Stimulated activated CD8-positive, alpha-beta memory T cell treated with anti-CD3 and anti-CD28 coated beads, Interleukin-2, amount 100 ng/mL, for 48 hours (primary cell): Measurements from ENCODE around the gene CDK2.
"Not testable (repeated sequence)": the region's sequence is repeated elsewhere in the genome, so short reads cannot be mapped to it uniquely, and the experiment has no call there.

Source experiments
- DNase-seq, 2 donors: peaks; one replicate each; pipeline ENCODE4 v3.0.0-alpha.2; 2020; ENCODE audit warnings: low read depth in 2 of 2

Gene CDK2

GRCh38 chr12:55966408-55967281, at the start of gene CDK2:
TSS of gene CDK2 (plus strand) at chr12:55966830. CDS start at chr12:55967009, 179 bp downstream.
- peak; percentile 89 to 94 for DNase-seq

DNA sequence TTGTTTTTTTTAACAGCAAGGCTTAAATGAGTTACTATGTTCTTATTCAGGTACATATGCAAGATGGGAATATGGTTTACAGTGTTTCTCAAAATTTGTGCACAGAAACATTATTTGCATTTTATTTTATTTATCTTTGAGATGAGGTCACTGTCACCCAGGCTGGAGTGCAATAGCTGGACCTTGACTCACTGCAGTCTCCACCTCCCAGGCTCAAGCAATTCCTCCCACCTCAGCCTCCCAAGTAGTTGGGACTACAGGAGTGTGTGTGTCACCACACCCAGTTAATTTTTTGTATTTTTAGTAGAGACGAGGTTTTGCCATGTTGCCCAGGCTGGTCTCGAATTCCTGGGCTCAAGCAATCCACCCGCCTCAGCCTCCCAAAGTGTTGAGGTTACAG, 47.6 kb upstream of the CDK2 start:
- DNase-seq = not testable (repeated sequence)

DNA sequence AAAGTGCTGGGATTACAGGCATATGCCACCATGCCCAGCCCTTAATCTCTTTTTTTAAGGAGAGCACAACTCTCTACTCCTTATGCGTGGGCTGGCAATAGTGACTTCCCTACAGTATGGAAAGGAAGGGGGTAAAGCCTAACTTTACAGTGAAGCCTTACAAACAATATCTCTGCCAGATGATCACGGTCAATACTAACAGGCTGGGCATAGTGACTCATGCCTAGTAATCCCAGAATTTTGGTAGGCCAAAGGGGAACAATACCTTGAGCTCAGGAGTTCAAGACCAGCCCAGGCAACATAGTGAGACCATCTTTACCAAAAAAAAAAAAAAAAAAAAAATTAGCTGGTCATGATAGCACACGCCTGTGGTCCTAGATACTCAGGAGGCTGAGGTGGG, 44.5 kb upstream of the CDK2 start:
- no peak for DNase-seq

DNA sequence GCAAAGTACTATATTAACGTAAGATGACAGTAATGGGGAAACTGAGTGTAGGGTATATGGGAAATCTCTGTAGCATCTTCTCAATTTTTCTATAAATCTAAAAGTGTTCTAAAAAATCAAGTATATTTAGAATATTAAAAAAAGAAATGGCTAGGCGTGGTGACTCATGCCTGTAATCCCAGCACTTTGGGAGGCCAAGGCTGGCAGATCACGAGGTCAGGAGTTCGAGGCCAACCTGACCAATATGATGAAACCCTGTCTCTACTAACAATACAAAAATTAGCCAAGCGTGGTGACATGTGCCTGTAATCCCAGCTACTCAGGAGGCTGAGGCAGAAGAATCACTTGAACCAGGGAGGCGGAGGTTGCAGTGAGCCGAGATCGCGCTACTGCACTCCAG, 43.0 kb upstream of the CDK2 start:
- DNase-seq = not testable (repeated sequence)

- DNase-seq = no peak
Measured at GRCh38 chr12:55925371-55925770, 41.3 kb upstream of the CDK2 start.

GRCh38 chr12:55925870-55926737, 40.5 kb upstream of the CDK2 start:
- no peak for DNase-seq

DNA sequence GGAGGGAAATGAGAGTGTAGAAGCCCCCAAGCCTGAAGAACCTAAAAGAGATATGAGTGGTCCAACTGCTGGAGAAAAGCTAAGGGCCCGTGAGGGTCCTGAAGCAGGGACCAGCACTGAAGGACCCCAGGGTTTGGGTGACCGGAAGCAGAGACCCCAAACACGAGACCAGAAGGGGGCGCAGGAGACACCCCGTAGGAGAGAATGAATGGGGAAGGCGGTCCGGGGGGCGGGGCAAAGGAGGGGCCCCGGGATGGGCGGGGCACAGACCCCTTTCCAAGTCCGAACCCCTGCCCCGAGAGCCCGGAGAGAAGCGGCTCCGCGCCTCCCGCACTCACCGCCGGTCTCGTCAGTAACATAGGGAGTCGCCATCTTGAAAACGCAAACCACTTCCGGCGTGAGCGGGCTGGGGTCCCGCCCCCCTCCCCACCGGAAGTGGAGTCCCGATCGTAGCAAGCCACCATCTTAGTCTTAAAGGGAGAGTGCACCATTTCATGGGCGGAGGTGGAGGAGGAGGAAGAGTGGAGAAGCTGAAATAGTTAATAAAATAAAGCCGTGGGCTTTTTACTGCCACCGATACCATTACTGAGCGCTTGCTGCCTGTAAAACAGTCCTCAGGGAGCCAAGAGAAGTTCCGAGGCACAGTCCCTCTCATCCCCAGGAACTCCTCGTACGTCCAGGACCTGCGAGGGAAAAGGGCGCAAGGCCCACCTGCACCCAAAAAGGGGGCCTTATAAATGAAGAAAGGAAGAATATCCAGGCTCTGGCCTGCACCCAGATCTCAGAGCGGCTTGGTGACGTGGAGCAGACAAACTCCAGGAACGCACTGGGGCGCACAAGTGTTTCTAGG, 39.7 kb upstream of the CDK2 start:
- DNase-seq = peak; percentile 89 to 93

GRCh38 chr12:55927588-55928502, 38.8 kb upstream of the CDK2 start, which contains the start of gene PYM1:
TSS of gene PYM1 (minus strand) at chr12:55927894. CDS start at chr12:55927761, 133 bp downstream.
- peak; percentile 51 to 58 for DNase-seq

DNA sequence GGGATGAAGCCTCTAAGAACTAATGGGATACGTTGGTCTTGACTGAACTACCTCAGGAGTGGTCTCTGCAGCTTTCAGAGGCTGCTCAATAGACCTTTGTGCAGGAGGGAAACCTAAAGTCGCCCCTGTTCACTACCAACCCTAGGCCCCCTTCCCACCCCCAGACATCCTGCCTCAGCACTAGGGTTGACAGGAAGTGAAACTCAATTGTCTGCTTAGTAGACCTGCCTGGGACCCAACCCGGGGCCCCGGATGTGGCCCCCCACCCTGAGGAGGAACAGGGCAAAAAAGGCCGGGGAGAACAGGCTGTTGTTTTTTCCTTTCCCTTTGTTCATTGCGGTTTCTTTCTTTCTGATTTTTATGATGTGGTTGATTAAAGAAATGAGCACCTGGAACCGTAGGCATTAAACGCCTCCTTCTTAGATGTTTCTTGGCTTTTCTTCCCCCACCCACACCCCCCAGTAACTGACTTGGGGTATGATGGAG, 37.3 kb upstream of the CDK2 start:
- peak; percentile 66 to 71 for DNase-seq

GRCh38 chr12:55930771-55931316, 35.8 kb upstream of the CDK2 start, which contains the start of gene DGKA:
TSS of gene DGKA (plus strand) at chr12:55931162. CDS start at chr12:55936504, 5,342 bp downstream.
- DNase-seq = peak; percentile 70 to 71

GRCh38 chr12:55931317-55931779, 35.3 kb upstream of the CDK2 start:
- no peak for DNase-seq

DNA sequence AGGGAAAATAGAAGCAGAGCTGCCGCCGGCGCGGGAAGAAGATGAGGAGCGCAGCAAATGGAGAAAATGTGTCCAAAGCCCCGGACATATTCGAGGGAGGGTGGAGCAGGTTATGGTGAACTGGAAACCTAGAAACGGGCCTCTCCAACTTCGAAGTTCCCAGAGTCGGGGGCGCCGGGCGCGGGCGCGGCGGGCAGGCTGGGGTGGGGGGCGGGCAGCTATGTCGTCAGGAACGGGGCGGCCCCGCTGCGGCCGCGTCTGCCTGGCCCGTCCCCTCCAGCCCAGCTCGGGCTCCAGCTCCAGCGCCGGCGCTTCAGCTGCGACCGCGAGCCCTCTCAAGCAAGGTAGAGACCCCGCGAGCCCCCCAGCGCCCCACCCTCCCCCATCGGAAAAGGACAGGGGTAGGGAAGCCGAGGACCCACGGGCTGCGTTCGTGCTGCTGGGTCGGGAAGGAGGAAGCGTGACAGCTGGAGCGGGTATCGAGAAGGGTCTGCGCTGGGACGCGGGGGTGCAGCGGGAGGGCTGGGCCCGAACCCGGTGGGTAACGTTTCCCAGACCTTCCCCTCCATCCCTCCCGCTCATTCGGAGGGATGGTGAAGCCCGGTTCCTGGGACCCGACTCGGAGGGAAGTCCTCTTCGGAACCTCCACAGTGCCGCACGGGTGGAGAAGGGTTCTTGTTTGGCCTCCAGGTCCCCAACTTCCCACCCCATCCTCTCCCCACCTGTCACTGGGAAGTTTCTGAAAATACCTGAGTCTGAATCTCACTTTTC, 34.7 kb upstream of the CDK2 start:
- DNase-seq = no peak

DNA sequence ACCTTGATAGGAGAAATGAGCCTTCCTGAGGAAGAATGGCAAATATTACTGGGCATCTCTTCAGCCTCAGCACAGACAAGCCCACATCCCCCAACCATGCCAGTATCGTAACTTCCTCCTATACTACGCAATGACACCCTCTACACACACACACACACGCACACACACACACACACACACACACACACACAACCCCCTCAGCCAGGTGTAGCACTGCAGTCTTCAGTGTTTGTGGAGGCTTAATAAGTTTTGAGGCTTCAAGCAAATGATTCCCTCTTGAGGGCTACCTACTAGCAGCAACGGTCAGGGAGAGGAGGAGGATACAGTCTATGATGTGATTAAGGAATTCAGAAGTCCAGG, 34.1 kb upstream of the CDK2 start:
- no peak for DNase-seq

- DNase-seq = no peak
Measured at GRCh38 chr12:55933169-55933798, 33.3 kb upstream of the CDK2 start.

DNA sequence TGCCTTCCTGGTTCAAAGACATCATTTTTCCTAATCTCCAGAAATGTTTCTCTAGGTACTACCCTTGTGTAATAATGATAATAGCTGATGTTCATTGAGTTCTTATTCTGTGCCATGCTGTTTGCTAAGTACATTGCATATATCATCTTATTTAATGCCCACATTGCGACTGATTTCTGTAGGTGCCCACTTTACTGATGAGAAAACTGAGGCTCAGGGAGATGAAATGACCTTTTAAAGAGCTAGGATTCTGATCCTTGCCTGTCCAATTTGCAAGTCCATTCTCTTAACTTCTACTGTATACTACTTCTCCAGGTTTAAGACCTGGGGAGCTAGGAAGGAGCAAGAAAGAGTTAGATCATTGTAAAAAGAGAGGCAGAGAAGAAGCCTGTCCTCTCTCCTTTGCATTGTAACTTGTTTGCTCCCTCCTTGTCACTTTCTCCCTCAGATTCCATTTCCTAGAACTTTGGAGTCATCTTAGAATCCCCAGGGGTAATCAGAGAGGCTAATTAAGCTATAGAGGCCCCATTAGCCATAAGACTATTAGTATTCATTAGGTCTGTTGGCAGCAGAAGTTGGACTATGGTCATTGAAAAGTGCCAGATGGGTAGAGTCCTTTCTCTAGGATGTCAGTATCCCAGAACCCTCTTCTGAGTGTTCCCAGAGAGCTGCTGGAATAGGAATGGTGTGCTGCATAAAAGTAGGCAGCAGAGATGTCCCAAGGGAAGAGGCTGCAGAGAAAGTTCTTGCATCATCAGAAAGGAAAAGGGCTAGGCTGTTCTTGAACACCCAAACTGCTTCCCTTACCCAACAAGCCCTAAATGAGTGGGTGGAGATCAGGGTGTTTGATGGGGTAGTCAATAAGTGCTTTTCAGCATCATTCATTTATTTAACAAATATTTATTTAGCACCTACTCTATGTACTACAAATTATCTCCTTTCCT, 32.6 kb upstream of the CDK2 start:
- DNase-seq = no peak

- no peak for DNase-seq
Measured at GRCh38 chr12:55934773-55935172, 31.9 kb upstream of the CDK2 start.

DNA sequence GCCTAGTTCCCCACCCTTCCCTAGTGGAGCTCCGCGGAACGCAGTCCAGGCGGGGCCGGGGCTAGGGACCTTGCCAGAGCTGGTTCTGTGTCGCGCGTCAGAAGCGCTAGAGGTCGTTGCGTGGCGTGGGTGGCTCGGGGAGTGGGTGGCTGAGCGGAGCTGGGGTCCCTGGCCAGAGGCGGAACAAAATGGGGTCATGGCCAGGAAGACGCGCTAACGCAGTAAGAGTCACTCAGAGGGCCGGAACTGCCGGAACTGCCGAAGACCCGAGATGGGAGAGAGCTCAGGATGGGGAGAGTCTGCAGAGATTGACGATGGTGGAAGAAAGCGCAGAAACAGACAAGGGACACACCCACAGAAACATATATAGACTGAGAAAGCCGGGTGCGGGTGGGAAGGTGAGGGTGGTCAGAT, 30.9 kb upstream of the CDK2 start:
- no peak for DNase-seq
